ENCODE results near the gene CENPM.

DNA sequence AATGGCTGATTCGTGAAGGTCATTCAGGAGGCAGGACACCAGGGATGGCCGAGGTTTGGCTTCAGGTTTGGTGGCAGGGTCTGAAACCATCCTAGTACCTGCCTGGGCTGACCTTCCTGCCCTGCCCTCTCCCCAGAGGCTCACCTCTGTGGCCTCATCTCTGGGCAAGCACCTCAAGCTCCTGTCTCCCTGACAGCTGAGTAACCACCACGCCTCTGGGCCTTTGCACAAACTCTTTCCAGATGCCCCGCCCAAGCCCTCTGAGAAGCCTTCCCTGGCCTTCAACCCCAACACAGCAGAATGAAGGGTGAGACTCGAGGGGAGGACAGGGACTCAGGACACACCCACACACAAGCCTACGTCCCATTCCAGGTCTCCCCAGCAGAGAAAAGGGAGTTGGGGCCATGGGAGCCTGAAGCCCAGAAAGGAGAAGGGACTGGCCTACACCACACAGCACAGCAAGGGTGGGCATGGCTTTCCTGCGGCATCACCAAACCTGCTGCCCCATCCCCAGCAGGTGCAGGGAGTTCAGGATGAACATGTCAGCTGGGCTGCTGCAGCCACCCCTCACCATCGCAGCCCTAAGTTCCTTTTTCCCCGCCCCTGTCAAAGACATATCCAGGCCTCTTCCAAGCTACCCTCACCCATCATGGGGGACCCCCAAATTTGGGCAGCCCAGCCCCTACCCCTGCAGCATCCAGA is 34.5 kb downstream of the CENPM start:
- TF ChIP-seq SUZ12 (IDR thresholded peaks at IDR 0.05; ENCODE audit: extremely low read depth, insufficient read depth, insufficient read length), result no peak
- TF ChIP-seq ZNF274 (IDR thresholded peaks at IDR 0.05; ENCODE audit: low read depth, low read length), result no peak
